ENCODE measurements around the gene FCN1. TPM values are rescaled to one million over a fixed set of nuclear protein-coding genes. Genes with fewer than 3 reads are reported as not detected.

Gene FCN1
- total RNA-seq, 1 donor from 2014 or later = not detected

- TF ChIP-seq CTCF (IDR thresholded peaks at IDR 0.05) = no peak
- no peaks in the 10 kb centered on the region for H3K36me3 Mint-ChIP-seq (ENCODE audit: unreplicated experiment)
- no peaks in the 10 kb centered on the region for H3K9me3 Mint-ChIP-seq (ENCODE audit: unreplicated experiment)
- no peak overlapping the region for H3K4me3 Mint-ChIP-seq (ENCODE audit: unreplicated experiment)
- H3K27me3 Mint-ChIP-seq (ENCODE audit: unreplicated experiment) = peaks cover 44% of the 10 kb centered on the region
- H3K4me1 Mint-ChIP-seq (ENCODE audit: unreplicated experiment) = no peaks in the 10 kb centered on the region
- no peak for DNase-seq (ENCODE audit: extremely low spot score, unreplicated experiment)
- no peak overlapping the region for H3K27ac Mint-ChIP-seq (ENCODE audit: unreplicated experiment)
Measured at GRCh38 chr9:134879664-134880483, 37.8 kb downstream of the FCN1 start.

GRCh38 chr9:134877541-134877940, 40.2 kb downstream of the FCN1 start:
- DNase-seq (ENCODE audit: extremely low spot score, unreplicated experiment) = peak; percentile 62
- Mint-ChIP-seq H3K4me1 (ENCODE audit: unreplicated experiment) (no peaks in the 10 kb centered on the region), H3K36me3 (ENCODE audit: unreplicated experiment) (no peaks in the 10 kb centered on the region), H3K9me3 (ENCODE audit: unreplicated experiment) (peaks cover 5% of the 10 kb centered on the region), H3K4me3 (ENCODE audit: unreplicated experiment) (no peak overlapping the region), H3K27me3 (ENCODE audit: unreplicated experiment) (peaks cover 51% of the 10 kb centered on the region), H3K27ac (ENCODE audit: unreplicated experiment) (no peak overlapping the region)
- no peak for TF ChIP-seq CTCF (IDR thresholded peaks at IDR 0.05)

GRCh38 chr9:134875371-134875770, 42.3 kb downstream of the FCN1 start:
- Mint-ChIP-seq H3K4me3 (ENCODE audit: unreplicated experiment) (no peak overlapping the region), H3K27me3 (ENCODE audit: unreplicated experiment) (peaks cover 46% of the 10 kb centered on the region), H3K9me3 (ENCODE audit: unreplicated experiment) (peaks cover 5% of the 10 kb centered on the region), H3K4me1 (ENCODE audit: unreplicated experiment) (peaks cover 14% of the 10 kb centered on the region), H3K36me3 (ENCODE audit: unreplicated experiment) (no peaks in the 10 kb centered on the region), H3K27ac (ENCODE audit: unreplicated experiment) (no peak overlapping the region)
- TF ChIP-seq CTCF (IDR thresholded peaks at IDR 0.05) = no peak
- peak; percentile 5 for DNase-seq (ENCODE audit: extremely low spot score, unreplicated experiment)

- H3K36me3 Mint-ChIP-seq (ENCODE audit: unreplicated experiment) = no peaks in the 10 kb centered on the region
- no peak for TF ChIP-seq CTCF (IDR thresholded peaks at IDR 0.05)
- H3K9me3 Mint-ChIP-seq (ENCODE audit: unreplicated experiment) = peaks cover 5% of the 10 kb centered on the region
- H3K27ac Mint-ChIP-seq (ENCODE audit: unreplicated experiment) = peak overlapping the region; percentile 4
- H3K4me1 Mint-ChIP-seq (ENCODE audit: unreplicated experiment) = peaks cover 14% of the 10 kb centered on the region
- H3K4me3 Mint-ChIP-seq (ENCODE audit: unreplicated experiment) = no peak overlapping the region
- peak; percentile 44 for DNase-seq (ENCODE audit: extremely low spot score, unreplicated experiment)
- peaks cover 24% of the 10 kb centered on the region for H3K27me3 Mint-ChIP-seq (ENCODE audit: unreplicated experiment)
Measured at GRCh38 chr9:134872482-134873231, 45.1 kb downstream of the FCN1 start.

All from osteocyte (in vitro differentiated cells).